GM10266 (cell line): Measurements from ENCODE around the gene RNF157.
"Not testable (repeated sequence)": the region's sequence is repeated elsewhere in the genome, so short reads cannot be mapped to it uniquely, and the experiment has no call there.

Experiments
- DNase-seq: peaks from one replicate; pipeline ENCODE4 v3.0.0; 2012; ENCODE audit errors: extremely low spot score
- CTCF ChIP-seq: IDR thresholded peaks from 2 replicates; pipeline ENCODE4 v1.5.1; 2012; ENCODE audit warnings: mild to moderate bottlenecking, low read depth; ENCODE audit not compliant: control insufficient read depth, insufficient read depth; ENCODE audit errors: missing control alignments

The RNF157 gene

DNA sequence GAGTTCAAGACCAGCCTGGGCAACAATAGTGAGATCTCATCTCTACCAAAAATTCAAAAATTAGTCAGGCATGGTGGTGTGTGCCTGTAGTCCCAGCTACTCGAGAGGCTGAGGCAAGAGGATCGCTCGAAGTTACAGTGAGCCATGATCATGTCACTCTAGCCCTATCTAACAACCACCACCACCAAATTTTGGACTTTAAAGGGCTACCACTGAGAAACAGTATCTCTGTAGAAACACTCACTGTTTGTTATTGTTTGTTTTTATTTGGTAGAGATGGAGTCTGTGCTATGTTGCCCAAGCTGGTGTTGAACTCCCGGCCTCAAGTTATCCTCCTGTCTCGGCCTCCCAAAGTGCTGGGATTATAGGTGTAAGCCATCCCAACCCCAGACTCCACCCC lies 23.6 kb upstream of the RNF157 start:
- DNase-seq = no peak
- no peak for TF ChIP-seq CTCF

DNA sequence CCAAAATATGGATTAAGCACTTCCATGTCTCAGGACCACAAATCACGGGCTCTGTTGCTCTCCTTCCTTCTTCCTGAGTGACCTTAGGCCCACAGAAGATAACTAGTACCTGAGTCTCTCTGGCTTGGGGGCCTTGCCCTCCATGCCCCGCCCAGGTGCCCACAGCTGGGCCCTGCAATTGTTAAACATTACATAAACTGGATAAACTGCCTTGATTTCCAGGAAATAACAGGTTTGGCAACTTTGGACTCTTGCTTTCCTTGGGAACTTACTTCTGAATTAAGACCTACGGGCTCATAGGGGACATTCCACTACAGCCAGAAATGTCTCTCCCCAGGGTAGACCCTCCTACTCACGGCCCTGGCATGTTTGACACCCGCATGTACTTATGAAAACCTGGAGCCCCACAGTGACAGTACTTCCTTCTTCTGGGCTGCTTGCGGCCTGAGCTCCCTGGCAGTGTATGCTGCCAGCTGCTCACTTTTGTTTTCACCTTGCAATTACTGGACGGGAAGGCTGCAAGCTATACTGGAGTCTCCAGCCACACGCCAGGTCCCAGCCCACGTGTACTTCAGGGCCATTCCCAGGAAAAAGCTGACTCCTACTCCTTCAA lies 22.5 kb upstream of the RNF157 start:
- TF ChIP-seq CTCF = no peak
- DNase-seq = peak; percentile 78

GRCh38 chr17:76261421-76262215 lies 21.3 kb upstream of the RNF157 start:
- TF ChIP-seq CTCF = no peak
- DNase-seq = peak; percentile 62

DNA sequence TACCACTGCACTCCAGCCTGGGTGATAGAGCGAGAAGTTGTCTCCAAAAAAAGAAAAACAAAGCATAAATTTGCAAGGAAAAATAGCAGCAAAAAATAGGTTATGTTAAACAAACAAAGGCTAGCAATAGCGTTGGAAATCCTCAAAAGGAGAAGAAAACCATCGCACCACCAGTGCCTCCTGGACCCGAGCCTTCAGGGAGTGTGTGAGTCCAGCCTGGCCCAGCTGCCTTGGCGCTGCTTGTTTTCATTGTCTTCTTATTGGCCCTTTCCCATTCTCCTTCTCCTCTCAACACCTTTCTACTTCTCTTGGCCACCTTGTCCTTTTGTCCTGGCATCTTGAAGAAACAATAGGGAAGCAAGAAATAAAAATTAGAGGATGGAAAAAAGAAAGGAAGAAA lies 20.4 kb upstream of the RNF157 start:
- no peak for DNase-seq
- TF ChIP-seq CTCF = no peak

- DNase-seq = no peak
- TF ChIP-seq CTCF = no peak
Measured at GRCh38 chr17:76260220-76260619, 19.9 kb upstream of the RNF157 start.

GRCh38 chr17:76256430-76257050 lies 16.2 kb upstream of the RNF157 start:
- DNase-seq = not testable (repeated sequence)

DNA sequence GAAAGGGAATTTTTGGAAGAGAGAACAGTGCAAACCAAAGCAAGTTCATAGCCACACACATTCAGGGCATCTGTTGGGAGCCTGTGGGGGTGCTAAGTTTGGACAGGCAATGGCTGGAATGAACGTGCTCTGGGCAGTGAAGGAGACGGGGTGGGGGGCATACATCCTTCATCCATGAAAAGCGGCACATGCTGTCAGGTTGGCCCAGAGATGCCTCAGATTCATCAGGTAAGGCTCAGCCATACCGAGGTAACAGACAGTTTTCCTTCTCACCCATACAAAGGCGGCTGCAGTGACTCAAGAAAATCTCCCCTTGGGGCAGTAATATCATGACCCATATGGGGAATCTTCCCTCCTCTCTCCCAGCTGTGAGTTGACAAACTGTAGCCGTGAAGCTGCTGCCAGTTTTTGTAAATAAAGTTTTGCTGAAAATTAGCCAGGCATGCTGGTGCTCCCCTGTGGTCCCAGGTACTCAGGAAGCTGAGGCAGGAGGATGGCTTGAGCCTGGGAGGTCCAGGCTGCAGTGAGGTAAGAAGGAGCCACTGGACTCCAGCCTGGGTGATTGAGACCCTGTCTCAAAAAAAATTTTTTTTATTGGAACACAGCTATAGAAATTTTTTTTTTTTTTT lies 15.6 kb upstream of the RNF157 start:
- no peak for DNase-seq
- no peak for TF ChIP-seq CTCF
